GM19328 (cell line): ENCODE data around the gene STX17.
"Not testable (repeated sequence)": the region's sequence is repeated elsewhere in the genome, so short reads cannot be mapped to it uniquely, and the experiment has no call there.

Experiments
- ATAC-seq: cut with Tn5 transposase; IDR thresholded peaks from one replicate; pipeline ENCODE4 v1.9.1; 2021; ENCODE audit warnings: mild to moderate bottlenecking, moderate library complexity; ENCODE audit not compliant: unreplicated experiment

STX17 gene

DNA sequence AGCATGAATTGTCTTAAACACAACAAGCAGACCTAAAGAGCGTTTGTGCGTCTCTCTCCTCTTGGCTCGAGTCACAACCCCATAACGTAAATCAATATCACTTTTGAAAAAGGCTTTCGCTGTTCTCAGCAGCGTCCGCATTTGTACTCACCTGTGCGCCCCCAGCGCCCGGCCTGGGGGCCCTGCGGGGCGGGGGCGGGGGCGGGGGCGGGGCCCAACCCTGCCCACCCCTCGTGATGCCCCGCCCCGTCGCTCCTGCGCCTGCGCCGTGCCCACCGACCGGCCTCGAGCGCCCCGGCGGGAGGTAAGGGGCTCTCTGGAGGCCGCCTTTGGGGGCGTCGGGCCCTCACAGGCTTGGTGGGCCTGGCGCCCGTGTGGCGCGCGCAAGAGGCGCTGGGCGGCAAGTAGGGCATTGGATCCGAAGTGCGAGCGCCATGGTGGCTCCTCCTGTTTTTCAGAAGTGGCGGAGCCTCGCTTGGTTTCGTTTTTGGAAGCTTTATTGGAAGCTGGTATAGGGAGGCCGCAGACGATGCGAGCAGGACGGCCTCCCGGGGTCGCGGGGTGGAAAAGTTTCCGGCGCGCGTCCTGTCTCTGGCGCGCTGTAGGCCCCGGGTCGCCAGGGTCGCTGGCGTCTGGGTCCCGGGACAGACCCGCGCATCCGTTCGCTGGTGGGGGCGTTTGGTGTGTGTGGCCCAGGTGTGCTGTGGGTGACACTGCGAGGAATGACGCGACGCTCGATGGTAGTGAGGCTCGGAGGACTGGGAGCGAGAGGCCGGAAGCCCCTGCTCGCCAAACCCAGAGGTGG, at the start of gene STX17:
Gene STX17 (plus strand): TSS at position 252 of the 805 bp plus-strand sequence. CDS start 8,586 bp downstream, outside the sequence.
- peak; percentile 85 for ATAC-seq

DNA sequence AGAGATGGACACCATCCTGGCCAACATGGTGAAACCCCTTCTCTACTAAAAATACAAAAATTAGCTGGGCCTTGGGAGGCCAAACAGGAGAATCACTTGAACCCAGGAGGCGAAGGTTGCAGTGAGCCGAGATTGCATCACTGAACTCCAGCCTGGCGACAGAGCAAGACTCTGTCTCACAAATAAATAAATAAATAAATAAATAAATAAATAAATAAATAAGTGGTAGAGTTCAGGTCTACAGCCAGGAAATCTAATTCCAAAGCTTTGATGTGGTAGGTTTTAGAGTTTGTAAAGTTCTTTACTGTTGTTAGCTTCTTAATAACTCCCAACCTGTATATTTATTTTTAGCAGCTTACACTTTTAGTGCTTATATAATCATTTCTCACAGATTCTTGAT, 48.9 kb upstream of the STX17 start:
- ATAC-seq: not testable (repeated sequence)

DNA sequence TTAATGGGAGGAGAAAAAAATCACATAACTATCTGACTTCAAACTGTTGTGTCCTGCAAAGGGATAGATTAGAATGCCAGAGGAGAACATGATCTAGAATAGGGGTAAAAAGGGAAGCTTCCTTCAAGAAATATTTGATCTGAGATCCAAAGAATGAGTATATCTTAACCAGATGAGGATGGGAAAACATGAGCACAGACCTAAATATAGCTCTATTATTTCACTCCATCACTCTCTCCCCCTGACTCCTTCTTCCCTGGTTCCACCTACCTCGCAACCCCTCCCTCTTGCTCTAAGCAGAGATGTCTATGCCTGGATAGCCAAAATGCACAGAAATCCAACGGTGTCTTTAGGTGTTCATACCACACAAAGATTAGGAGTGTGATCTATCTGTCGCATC, 48.4 kb upstream of the STX17 start:
- ATAC-seq: no peak

DNA sequence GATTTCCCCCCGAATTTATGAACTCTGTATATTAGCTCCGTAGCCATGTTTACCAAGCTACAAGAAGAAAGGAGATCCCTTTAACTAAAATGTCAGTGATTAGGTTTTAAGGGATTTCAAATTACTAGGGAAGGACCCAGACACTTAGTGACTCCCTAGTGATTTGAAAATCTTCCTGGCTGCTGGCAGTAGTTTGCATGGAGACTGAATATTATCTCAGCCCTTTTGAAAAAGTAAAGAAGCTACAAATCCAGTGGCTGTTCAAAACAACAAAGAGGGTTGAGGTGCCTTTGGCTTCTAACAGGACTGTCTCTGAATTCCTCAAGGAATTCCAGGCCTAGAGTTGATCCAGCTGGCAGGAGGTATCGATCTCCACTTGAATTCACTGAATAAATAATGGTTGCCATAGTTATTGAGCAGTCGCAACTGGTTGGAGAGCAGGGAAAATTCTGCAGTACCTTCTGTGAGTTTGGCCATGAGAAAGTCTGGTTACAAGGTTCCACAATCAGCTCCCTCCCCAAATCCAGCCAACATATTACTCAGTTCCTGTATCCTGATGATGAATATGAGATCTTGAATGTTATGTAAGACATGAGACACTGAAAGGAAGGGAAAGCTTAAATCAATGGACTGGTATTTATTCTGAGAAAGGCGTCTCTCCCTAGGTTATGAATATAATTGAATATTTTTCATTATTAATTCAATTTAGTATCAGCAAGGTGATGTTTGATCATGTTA, 47.0 kb upstream of the STX17 start:
- no peak for ATAC-seq

DNA sequence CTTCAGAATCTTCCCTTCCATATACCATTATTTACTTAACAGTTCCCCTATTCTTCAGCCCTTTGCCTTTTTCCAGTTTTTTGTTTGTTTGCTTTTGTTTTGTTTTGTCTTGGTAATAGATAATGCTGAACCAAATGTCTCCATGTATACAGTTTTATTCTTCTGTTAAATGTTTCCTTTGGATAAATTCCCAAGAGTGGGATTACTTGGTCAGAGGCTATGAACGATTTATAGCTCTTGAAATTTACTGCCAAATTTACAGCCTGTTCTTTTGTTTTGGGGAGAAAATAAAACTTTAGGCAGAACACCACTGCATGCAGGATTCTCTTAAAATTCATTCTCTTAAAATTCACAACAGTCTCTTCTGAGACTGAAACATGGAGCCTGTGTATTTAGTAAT, 46.2 kb upstream of the STX17 start:
- no peak for ATAC-seq

DNA sequence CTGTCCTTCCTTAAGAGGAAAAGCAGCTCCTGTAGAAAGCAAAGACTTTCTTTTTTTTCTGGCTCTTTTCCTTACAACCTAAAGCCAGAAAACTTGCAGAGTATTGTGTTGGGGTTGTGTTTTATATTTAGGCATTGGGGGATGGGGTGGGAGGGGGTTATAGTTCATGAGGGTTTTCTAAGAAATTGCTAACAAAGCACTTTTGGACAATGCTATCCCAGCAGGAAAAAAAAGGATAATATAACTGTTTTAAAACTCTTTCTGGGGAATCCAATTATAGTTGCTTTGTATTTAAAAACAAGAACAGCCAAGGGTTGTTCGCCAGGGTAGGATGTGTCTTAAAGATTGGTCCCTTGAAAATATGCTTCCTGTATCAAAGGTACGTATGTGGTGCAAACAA, 42.5 kb upstream of the STX17 start:
- ATAC-seq: no peak

DNA sequence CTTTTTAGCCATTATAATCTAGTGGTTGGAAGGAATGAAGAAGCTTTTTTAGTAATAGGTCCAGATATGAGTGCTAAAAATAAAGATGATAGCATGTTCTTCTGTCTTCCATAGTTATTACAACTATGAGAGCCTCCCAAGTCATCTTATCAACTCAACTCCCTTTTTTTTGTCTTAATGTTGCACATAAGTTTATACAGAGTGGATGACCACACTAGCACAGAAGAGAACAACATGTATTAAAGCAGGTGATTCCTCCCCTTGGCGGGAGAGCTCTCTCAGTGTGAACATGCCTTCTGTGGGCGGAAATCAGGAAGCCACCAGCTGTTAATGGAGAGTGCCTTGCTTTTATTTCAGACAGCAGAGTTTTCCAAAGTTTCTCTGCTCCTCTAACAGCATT, 40.1 kb upstream of the STX17 start:
- no peak for ATAC-seq

DNA sequence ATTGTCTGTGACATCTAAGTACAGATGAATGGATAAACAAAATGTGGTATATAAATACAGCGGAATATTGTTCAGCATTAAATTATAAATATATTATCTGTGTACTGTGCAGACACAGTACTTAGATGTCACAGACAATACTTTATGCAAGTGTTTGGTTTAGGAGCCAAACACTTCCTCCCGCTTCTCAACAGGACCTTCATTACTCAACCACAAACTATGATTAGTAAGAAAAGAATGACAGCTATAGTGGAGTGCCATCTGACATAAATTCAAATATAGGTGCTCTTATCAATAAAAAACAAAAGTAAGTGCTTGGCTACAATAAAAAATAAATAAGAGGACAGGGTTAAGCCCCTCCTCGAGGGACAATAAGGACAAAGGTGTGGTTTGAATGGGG, 38.9 kb upstream of the STX17 start:
- ATAC-seq: no peak

DNA sequence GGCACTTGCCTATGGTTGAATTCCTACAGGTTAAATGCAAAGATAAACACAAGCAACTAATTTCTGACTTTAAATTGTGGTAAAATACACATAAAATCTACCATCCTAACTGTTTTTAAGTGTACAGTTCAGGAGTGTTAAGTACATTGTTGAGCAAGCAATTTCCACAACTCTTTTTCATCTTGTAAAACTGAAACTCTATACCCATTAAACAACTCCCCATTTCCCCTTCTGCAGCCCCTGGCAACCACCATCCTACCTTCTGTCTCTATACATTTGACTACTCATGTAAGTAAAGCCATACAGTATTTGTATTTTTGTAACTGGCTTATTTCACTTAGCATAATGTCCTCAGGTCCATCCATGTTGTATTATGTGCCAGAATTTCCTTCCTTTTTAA, 38.5 kb upstream of the STX17 start:
- ATAC-seq: no peak

DNA sequence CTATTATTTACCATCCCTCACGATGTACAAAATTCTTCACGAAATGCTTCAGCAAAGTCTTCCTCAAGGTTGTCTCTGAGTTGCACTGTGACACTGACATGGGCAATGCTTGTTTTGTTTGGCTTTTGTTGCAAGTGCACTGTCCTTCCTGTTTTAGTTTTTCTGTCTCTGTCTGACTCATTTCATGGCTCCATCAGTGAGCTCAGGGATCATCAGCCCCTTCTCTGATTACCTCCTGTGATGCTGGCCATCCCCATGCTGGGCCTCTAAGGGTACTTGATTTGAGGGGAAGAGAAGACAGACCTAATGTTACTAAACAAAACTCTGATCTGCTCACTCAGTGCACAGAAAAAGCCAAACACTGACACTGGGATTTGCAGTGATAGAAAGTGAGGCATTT, 37.6 kb upstream of the STX17 start:
- ATAC-seq: peak; percentile 51

DNA sequence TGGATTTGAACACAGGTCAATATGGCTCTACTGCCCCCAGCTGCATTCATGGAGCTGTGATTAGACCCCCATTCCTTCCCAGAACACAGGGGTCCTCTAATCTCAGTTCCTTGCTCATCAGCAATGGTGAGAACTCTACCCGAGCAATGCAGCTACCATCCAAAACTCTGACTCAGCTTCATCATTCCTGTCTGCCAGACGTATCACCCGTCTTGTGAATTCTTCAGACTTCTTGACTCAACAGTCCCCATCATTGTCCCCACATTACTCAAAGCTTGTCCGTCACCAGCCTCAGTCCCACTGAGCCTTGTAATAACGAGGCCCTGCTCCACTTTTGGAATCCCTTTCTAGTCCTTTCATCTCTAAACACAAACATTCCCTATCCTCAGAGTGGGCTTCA, 36.3 kb upstream of the STX17 start:
- no peak for ATAC-seq

DNA sequence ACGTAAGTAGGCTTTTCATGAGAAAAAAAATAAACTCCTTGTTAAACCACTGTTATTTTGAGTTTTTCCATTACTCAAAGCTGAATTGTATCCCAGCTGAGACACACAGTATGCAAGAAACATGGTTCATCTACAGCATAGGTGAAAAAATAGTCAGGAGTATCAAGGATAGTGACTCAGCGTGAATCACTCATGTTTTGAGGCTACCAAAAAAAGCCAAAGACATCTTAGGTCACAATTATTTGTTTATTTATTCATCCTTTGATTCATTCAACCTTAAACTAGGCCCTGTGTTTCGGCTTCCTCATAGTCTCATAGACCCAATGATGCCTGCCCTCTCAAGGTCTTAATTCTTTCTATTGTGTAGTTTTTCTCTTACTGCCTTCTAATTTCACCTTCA, 32.9 kb upstream of the STX17 start:
- ATAC-seq: no peak

DNA sequence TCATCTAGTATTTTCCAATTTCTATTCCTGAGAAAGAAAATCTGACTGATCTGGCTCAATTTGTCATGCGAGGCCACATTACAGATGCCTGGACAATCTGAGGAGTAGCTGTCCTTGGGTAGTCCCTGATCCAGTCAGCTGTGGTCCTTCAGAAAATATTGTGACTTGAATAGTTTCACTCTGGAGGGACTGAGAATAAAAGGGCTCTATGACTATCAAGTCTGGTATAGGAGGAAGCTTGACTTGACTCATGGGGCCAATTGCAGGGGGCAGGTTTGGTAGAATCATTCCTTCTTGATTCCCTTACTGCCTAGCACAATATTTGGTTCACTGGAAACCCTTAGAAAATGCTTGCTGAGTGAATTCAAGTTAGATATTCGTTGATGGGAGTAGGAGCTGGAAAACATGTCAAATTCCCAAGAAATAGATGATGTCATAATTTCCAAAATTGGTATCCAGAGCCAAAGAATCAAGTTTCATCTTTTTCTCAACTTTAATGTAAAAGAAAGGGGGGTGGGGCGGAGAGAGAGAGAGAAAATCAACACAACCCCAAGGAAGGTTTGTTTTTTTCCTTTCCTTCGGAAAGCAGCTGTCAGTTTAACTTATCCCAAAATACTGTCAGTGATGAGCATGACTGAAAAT, 32.4 kb upstream of the STX17 start:
- ATAC-seq: no peak

DNA sequence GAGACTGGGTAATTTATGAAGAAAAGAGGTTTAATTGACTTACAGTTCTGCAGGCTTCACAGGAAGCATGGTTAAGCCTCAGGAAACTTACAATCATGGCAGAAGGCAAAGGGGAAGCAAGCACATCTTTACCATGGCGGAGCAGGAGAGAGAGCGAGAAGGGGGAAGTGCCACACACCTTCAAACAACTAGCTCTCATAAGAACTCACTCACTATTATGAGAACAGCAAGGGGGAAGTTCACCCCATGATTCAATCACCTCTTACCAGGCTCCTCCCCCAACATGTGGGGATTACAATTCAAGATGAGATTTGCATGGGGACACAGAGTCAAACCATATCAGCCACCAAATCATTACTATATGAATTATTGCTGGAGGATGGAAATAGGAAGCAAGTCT, 30.3 kb upstream of the STX17 start:
- no peak for ATAC-seq

DNA sequence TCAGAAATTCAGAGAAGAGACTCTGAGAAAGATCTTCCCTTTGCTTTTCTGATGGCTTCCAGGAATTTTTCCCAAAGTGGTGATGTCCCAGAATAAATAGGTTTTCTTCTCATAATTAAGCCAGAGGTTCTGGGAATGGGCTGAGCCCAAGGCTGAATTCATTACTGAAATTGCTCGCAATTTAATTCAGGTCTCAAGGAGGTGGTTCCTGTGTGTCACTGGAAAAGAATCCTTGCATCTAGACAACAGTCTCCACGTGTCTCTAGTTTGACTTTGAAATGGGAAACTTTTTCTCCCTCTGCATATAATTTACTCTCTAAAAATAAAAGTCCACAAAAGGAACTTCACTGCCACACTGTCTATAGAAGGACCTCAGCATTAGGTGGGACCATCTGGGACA, 27.8 kb upstream of the STX17 start:
- ATAC-seq: no peak

DNA sequence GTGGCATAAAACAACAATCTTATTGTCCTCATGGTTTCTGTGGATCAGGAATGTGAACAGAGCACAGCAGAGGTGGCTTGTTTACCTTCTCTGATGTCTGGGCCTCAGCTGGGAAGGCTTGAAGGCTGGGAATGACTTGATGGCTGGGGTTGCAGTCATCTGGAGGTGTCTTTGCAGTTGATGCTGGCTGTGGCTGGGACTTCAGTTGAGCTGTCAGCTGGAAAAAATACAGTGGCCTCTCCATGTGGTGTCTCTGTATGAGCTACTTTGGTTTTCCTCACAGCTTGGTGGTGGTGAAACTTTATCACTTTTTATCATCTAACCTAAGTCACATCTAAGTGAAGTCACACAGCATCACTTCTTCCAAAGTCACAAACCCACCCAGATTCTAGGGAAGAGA, 24.7 kb upstream of the STX17 start:
- ATAC-seq: no peak

DNA sequence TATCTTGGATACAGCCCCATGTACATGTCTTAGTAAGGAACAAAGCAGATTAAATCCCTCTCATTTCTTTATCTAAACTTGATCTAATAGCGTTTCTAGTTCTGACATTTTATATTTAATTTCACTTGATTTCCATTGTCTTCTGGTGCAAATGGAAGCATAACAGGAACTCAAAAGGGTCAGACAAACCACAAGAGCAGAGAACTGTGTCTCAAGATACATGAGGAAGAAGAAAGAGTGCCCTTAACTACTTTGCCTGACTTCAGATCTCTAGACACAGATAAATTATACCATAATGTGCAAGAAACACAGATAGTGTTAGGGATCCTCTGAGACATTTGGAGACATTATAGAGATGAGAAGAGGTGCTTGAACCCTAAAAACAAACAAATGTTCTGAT, 20.7 kb upstream of the STX17 start:
- no peak for ATAC-seq

DNA sequence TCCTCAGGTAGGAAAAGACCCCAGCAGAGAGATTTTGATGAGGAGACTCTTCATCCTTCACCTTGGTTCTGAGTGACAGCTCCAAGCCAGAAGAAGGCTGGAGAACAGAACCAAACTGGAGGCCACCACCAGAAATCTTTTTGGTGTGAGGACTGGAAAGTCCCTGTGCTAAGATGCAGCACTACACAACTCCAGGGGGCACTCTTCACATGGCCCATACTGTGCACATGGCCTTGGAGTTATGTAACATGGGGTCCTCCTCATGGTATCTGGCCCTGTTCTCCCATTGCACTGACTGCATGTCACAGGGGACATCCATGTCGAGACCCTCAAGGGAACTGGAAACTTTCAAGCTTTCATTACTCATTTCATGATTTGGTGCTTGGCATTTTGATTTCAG, 17.3 kb upstream of the STX17 start:
- no peak for ATAC-seq

DNA sequence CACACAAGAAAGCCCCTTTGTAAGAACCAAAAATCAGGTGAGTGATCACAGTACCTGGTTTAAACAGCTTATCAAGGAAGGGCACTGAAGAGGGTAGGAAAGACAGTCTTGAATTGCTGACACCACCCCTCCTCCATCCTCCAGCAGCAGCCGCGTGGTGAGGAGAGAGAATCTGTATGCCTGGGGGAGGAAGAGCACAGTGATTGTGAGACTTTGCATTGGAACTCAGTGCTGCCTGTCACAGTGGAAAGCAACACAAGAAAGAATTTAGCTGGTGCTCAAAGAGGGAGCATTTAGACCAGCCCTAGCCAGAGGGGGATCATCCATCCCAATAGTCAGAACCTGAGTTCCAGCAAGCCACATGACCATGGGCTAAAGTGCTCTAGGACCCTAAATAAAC, 11.6 kb upstream of the STX17 start:
- no peak for ATAC-seq

DNA sequence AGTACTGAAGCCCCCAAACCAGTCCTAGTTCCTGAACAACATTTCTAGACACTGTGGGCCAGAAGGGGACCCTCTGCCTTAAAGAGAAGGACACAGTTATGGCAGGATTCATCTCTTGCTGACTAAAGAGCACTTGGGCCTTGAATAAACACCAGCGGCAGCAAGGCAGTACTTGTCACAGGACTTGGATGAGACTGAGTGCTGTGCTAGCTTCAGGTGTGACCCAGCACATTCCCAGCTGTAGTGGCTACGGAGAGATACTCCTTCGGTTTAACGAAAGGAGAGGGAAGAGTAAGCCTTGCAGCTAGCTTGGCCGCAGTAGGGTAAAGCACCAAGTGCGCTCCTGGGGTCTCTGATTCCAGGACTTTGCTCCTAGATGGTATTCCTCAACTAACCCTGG, 10.9 kb upstream of the STX17 start:
- ATAC-seq: no peak

DNA sequence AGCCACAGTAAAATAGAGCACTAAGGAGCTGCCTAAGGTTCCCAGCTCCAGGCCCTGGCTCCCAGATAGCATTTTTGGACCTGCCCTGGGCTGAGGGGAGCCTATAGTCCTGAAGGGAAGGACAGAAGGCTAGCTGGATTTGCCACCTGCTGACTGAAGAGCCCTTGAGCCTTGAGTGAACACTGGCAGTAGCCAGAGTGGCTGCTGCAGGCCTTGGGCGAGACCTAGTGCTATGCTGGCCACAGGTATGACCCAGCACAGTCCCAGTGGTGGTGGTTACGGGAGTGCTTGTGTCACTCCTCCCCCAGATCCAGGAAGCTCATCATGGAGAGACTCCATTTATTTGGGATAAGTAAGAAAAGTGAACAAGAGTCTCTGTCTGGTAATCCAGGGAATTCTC, 10.3 kb upstream of the STX17 start:
- no peak for ATAC-seq

DNA sequence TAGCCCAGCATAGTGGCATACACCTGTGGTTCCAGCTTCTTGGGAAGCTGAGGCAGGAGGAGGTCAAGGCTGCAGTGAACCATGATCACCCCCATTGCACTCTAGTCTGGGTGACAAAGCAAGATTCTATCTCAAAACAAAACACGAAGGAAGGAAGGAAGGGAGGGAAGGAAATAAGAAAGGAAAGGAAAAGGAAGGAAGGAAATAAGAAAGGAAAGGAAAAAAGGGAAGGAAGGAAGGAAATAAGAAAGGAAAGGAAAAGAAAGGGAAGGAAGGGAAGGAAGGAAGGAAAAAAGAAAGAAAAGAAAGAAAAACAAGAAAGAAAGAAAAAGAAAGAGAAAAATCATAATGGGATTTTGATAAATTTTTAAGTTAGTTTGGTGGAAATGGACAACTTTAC, 3.1 kb upstream of the STX17 start:
- no peak for ATAC-seq
